SK-N-SH (cell line): ENCODE results near the gene TTC28.

Experiments
- CTCF ChIP-seq: fragments of 200-600 bp; sonication (generic); IDR thresholded peaks from 2 replicates; pipeline ENCODE4 v1.6.1; 2017; ENCODE audit warnings: antibody characterized with exemption, mild to moderate bottlenecking, moderate library complexity
- ELF1 ChIP-seq: IDR thresholded peaks from 2 replicates; pipeline ENCODE4 v1.4.0; 2012
- EP300 ChIP-seq, 2 experiments: IDR thresholded peaks; 2 replicates each; pipeline versions ENCODE4 v1.4.0 to v1.6.1; 2012; ENCODE audit warnings: borderline replicate concordance in 1 of 2, low read depth in 1 of 2, low read length in 1 of 2
- FOSL2 ChIP-seq: IDR thresholded peaks from 2 replicates; pipeline ENCODE4 v1.4.0; 2012; ENCODE audit warnings: low read depth, mild to moderate bottlenecking, moderate library complexity, borderline replicate concordance
- FOXM1 ChIP-seq: IDR thresholded peaks from 2 replicates; pipeline ENCODE4 v1.4.0; 2012; ENCODE audit warnings: low read depth, mild to moderate bottlenecking
- GATA2 ChIP-seq: sonication (generic); formaldehyde crosslinking; IDR thresholded peaks from 2 replicates; pipeline ENCODE4 v1.5.0; 2020; ENCODE audit warnings: mild to moderate bottlenecking, missing genetic modification reagents
- JUND ChIP-seq: IDR thresholded peaks from 2 replicates; pipeline ENCODE4 v1.4.0; 2012
- MAX ChIP-seq: IDR thresholded peaks from 2 replicates; pipeline ENCODE4 v1.4.0; 2012; ENCODE audit warnings: low read depth
- POLR2AphosphoS5 ChIP-seq: IDR thresholded peaks from 2 replicates; pipeline ENCODE4 v1.6.1; 2012; ENCODE audit warnings: low read depth, low read length
- REST ChIP-seq: IDR thresholded peaks from 2 replicates; pipeline ENCODE4 v1.6.1; 2012; ENCODE audit warnings: mild to moderate bottlenecking, low read depth, low read length, moderate library complexity
- SIN3A ChIP-seq: IDR thresholded peaks from 2 replicates; pipeline ENCODE4 v1.6.1; 2012; ENCODE audit warnings: low read depth, mild to moderate bottlenecking, low read length, moderate library complexity, borderline replicate concordance
- SMC3 ChIP-seq: IDR thresholded peaks from 2 replicates; pipeline ENCODE4 v1.6.1; 2012; ENCODE audit warnings: low read depth, low read length, improper control_type of control experiment
- TAF1 ChIP-seq: IDR thresholded peaks from 2 replicates; pipeline ENCODE4 v1.6.1; 2012; ENCODE audit warnings: low read depth, mild to moderate bottlenecking, low read length, moderate library complexity, borderline replicate concordance
- YY1 ChIP-seq: IDR thresholded peaks from 2 replicates; pipeline ENCODE4 v1.4.0; 2012; ENCODE audit warnings: low read depth, mild to moderate bottlenecking

- TF ChIP-seq POLR2AphosphoS5 = no peak
- no peak for TF ChIP-seq CTCF
- TF ChIP-seq SMC3 = no peak
- TF ChIP-seq ELF1 = no peak
- no peak for TF ChIP-seq EP300 (IDR thresholded peaks at IDR 0.05; ENCODE audit: borderline replicate concordance in 1 of 2, low read depth in 1 of 2, low read length in 1 of 2)
- TF ChIP-seq FOSL2 = no peak
- no peak for TF ChIP-seq FOXM1
- no peak for TF ChIP-seq REST
- no peak for TF ChIP-seq TAF1
- no peak for TF ChIP-seq MAX
- no peak for TF ChIP-seq JUND
- no peak for TF ChIP-seq GATA2 (CRISPR knock-in tag)
- TF ChIP-seq YY1 = no peak
- TF ChIP-seq SIN3A = no peak
These were observed 105.4 kb downstream of the TTC28 start for GRCh38 chr22:28574159-28574788.
